ENCODE results near the gene NIP7. TPM values are rescaled to one million over a fixed set of nuclear protein-coding genes. Genes with fewer than 3 reads are reported as not detected.

NIP7 gene
- total and polyA plus RNA-seq, 9 of the 15 experiments (the other 6 are each of a cell fraction or from before 2014, with no cell fraction given) = 28.9 to 85.5 (median 72.5) TPM

GRCh38 chr16:69316595-69317034, 23.0 kb upstream of the NIP7 start:
- intact Hi-C loops (cut with micrococcal nuclease) = no loop called here

GRCh38 chr16:69318177-69318910, 21.2 kb upstream of the NIP7 start:
- no peak overlapping the region for H3K4me2 ChIP-seq (ENCODE audit: insufficient read depth, low read length)
- H3K36me3 ChIP-seq (ENCODE audit: control insufficient read depth, insufficient read depth, low read length) = peaks cover 94% of the 10 kb centered on the region
- no peak for FAIRE-seq
- H3K4me1 ChIP-seq (replicated peaks in 1 of 2; ENCODE audit: control insufficient read depth in 2 of 2, insufficient read depth in 2 of 2, low read length in 2 of 2) = peaks cover 2 to 14% of the 10 kb centered on the region in 2 experiments; a peak in 4 of 5 replicates
- H3K9me1 ChIP-seq (ENCODE audit: control insufficient read depth, insufficient read depth, low read length) = no peaks in the 10 kb centered on the region
- intact Hi-C loops (cut with micrococcal nuclease) = no loop called here
- H3K4me3 ChIP-seq = no peak overlapping the region
- in situ Hi-C loops (cut with MboI) = no loop called here
- H3K9ac ChIP-seq (ENCODE audit: insufficient read depth in 1 of 2, low read depth in 2 of 2, low read length in 2 of 2) = no peak overlapping the region; a peak in 1 of 4 replicates
- WGBS (ENCODE audit: insufficient coverage, low coverage, missing lambda C conversion rate) = 91% methylated on average over 24 of the region's 30 CpGs
- CTCF ChIA-PET (ENCODE audit: low intra/inter-chr PET ratio) = no interaction called here
- DNase-seq (ENCODE audit: extremely low read depth in 1 of 4, low spot score in 3 of 4) = no peak
- peaks cover 39% of the 10 kb centered on the region for H3K79me2 ChIP-seq (ENCODE audit: control insufficient read depth, insufficient read depth, low read length)
- ATAC-seq = no peak
- H3K27ac ChIP-seq (ENCODE audit: extremely low read depth, low read depth, low read length) = no peak overlapping the region
- POLR2A ChIA-PET = interaction anchor here (0.6 to 5.5 kb wide), 5 partner anchors 10 to 406 kb away, joined by 3 to 51 read pairs (median 3); partner anchors contain the start of gene PDF
- no peaks in the 10 kb centered on the region for H3K9me3 ChIP-seq (replicated peaks; ENCODE audit: control insufficient read depth, insufficient read depth, low read depth, low read length)
- no TSS peak for BruUV-seq (replicated peaks)
- TF ChIP-seq POLR2G (IDR thresholded peaks at IDR 0.05; ENCODE audit: low read depth, low read length) (peak; percentile 35; the same call in 1 of the 2 replicates), CHD1 (IDR thresholded peaks at IDR 0.05; ENCODE audit: low read length) (no peak), RBFOX2 (IDR thresholded peaks at IDR 0.05; ENCODE audit: low read depth, low read length) (peak; percentile 43; the same call in 1 of the 2 replicates)
- H4K20me1 ChIP-seq (replicated peaks; ENCODE audit: control insufficient read depth, insufficient read depth, low read length) = peaks cover 10% of the 10 kb centered on the region; the same call in 1 of the 2 replicates
- H3K27me3 ChIP-seq (ENCODE audit: control insufficient read depth in 2 of 2, insufficient read depth in 2 of 2, low read length in 2 of 2) = no peaks in the 10 kb centered on the region
- no peak overlapping the region for H2AFZ ChIP-seq (ENCODE audit: low read depth, low read length)

More at GRCh38 chr16:69316595-69317034, 23.0 kb upstream of the NIP7 start:
- no peak overlapping the region for H3K27ac ChIP-seq (ENCODE audit: extremely low read depth, low read depth, low read length)
- POLR2A ChIA-PET = interaction anchor here (5.5 kb wide), 1 partner anchor 12 kb away, joined by 51 read pairs; the partner anchor contains the start of gene PDF
- H3K36me3 ChIP-seq (ENCODE audit: control insufficient read depth, insufficient read depth, low read length) = peaks cover 80% of the 10 kb centered on the region; the same call in 2 of the 3 replicates
- H4K20me1 ChIP-seq (replicated peaks; ENCODE audit: control insufficient read depth, insufficient read depth, low read length) = peaks cover 8% of the 10 kb centered on the region; the same call in 1 of the 2 replicates
- DNase-seq (ENCODE audit: extremely low read depth in 1 of 4, low spot score in 3 of 4) (no peak), ATAC-seq (no peak), FAIRE-seq (no peak)
- H3K4me3 ChIP-seq = no peak overlapping the region
- in situ Hi-C loops (cut with MboI) = no loop called here
- H3K4me2 ChIP-seq (ENCODE audit: insufficient read depth, low read length) = no peak overlapping the region
- 0 out of 4 replicates have a peak overlapping the region, but pooled peaks of 1 of the 2 experiments have one; percentile 2 for H3K9ac ChIP-seq (ENCODE audit: insufficient read depth in 1 of 2, low read depth in 2 of 2, low read length in 2 of 2)
- H3K9me3 ChIP-seq (replicated peaks; ENCODE audit: control insufficient read depth, insufficient read depth, low read depth, low read length) = no peaks in the 10 kb centered on the region
- no peaks in the 10 kb centered on the region for H3K9me1 ChIP-seq (ENCODE audit: control insufficient read depth, insufficient read depth, low read length)
- no peaks in the 10 kb centered on the region for H3K27me3 ChIP-seq (ENCODE audit: control insufficient read depth in 2 of 2, insufficient read depth in 2 of 2, low read length in 2 of 2)
- TF ChIP-seq MAX (CRISPR knock-in tag; IDR thresholded peaks at IDR 0.05) = no peak
- peak; percentile 46 for TF ChIP-seq POLR2G (IDR thresholded peaks at IDR 0.05; ENCODE audit: low read depth, low read length)
- TF ChIP-seq RBFOX2 (IDR thresholded peaks at IDR 0.05; ENCODE audit: low read depth, low read length) = peak; percentile 35; the same call in 1 of the 2 replicates
- TF ChIP-seq GTF2F1 (IDR thresholded peaks at IDR 0.05; ENCODE audit: low read depth, low read length) = no peak
- 88% methylated on average over 16 of the region's 17 CpGs for WGBS (ENCODE audit: insufficient coverage, low coverage, missing lambda C conversion rate)
- peaks cover 3 to 15% of the 10 kb centered on the region in 2 experiments; a peak in 3 of 5 replicates for H3K4me1 ChIP-seq (replicated peaks in 1 of 2; ENCODE audit: control insufficient read depth in 2 of 2, insufficient read depth in 2 of 2, low read length in 2 of 2)
- peaks cover 40% of the 10 kb centered on the region for H3K79me2 ChIP-seq (ENCODE audit: control insufficient read depth, insufficient read depth, low read length)
- CTCF ChIA-PET (ENCODE audit: low intra/inter-chr PET ratio) = no interaction called here
- H2AFZ ChIP-seq (ENCODE audit: low read depth, low read length) = no peak overlapping the region
- BruUV-seq (replicated peaks) = no TSS peak

Data from K562 (cell line).